Panc1 (cell line): ENCODE measurements around the gene LIN28A. TPM values are rescaled to one million over a fixed set of nuclear protein-coding genes. Genes with fewer than 3 reads are reported as not detected.

Experiments used
- ATAC-seq: fragments of 200-7000 bp; cut with Tn5 transposase; 2 replicates; pipeline ENCODE4 v1.9.1; 2020; ENCODE audit warnings: mild to moderate bottlenecking, moderate library complexity
- BruUV-seq: library from RNA; stranded (reverse); fragments of 400-500 nt; replicated peaks from 2 replicates; lab custom pipeline; 2021; lab: Mats Ljungman, UMichigan
- CTCF ChIA-PET: fragments of 300-600 bp; sonication (Branson Sonifier 250); formaldehyde crosslinking; loops from one replicate; lab custom pipeline; 2022; ENCODE audit warnings: antibody characterized with exemption; lab: Charles Lee
- POLR2A ChIA-PET: fragments of 300-600 bp; sonication (Branson Sonifier 250); formaldehyde crosslinking; loops from one replicate; lab custom pipeline; 2022; ENCODE audit warnings: antibody characterized with exemption; lab: Charles Lee
- DNase-seq: peaks from one replicate; pipeline ENCODE4 v3.0.0-alpha.2; 2010; ENCODE audit warnings: low read depth, low spot score
- H3K27ac ChIP-seq: 2 replicates; pipeline ENCODE4 v1.5.1; 2011; ENCODE audit warnings: mild to moderate bottlenecking, low read length, inconsistent platforms
- H3K27me3 ChIP-seq: fragments of 200-500 bp; sonication (Bioruptor generic); 2 replicates; pipeline ENCODE4 v1.6.0; 2014; ENCODE audit warnings: low read length, inconsistent platforms; ENCODE audit not compliant: control insufficient read depth, insufficient read depth
- H3K36me3 ChIP-seq: fragments of 200-500 bp; sonication (Bioruptor generic); 2 replicates; pipeline ENCODE4 v1.5.1; 2014; ENCODE audit warnings: inconsistent platforms, mild to moderate bottlenecking, low read length, moderate library complexity; ENCODE audit not compliant: control insufficient read depth, insufficient read depth
- H3K4me1 ChIP-seq: 2 replicates; pipeline ENCODE4 v1.5.1; 2011; ENCODE audit warnings: inconsistent platforms, mild to moderate bottlenecking, low read length, moderate library complexity; ENCODE audit not compliant: control insufficient read depth, insufficient read depth
- H3K4me3 ChIP-seq, 2 experiments: 2 replicates each; pipeline ENCODE4 v1.5.1; 2011 to 2012; ENCODE audit warnings: low read depth in 2 of 2, low read length in 2 of 2, mild to moderate bottlenecking in 2 of 2, inconsistent platforms in 1 of 2, moderate library complexity in 1 of 2
- H3K9me3 ChIP-seq: fragments of 200-500 bp; sonication (Bioruptor generic); 2 replicates; pipeline ENCODE4 v1.5.1; 2014; ENCODE audit warnings: low read depth, mild to moderate bottlenecking, inconsistent platforms, low read length, moderate library complexity; ENCODE audit not compliant: control insufficient read depth, insufficient read depth
- CTCF ChIP-seq: fragments of 450-650 bp; IDR thresholded peaks from 2 replicates; pipeline ENCODE4 v1.5.1; 2017; ENCODE audit warnings: mild to moderate bottlenecking
- POLR2AphosphoS5 ChIP-seq: IDR thresholded peaks from 2 replicates; pipeline ENCODE4 v1.6.1; 2012; ENCODE audit warnings: mild to moderate bottlenecking, low read depth, low read length, moderate library complexity
- REST ChIP-seq, 2 experiments: IDR thresholded peaks; 2 replicates each; pipeline ENCODE4 v1.6.1; 2011 to 2012; ENCODE audit warnings: low read depth in 2 of 2, control low read depth in 1 of 2, low read length in 1 of 2, mild to moderate bottlenecking in 1 of 2, moderate library complexity in 1 of 2; ENCODE audit not compliant: insufficient read depth in 1 of 2
- SIN3A ChIP-seq: IDR thresholded peaks from 2 replicates; pipeline ENCODE4 v1.6.1; 2012; ENCODE audit warnings: low read depth, mild to moderate bottlenecking, low read length, moderate library complexity, borderline replicate concordance; ENCODE audit not compliant: insufficient read depth
- TCF7L2 ChIP-seq: IDR thresholded peaks from 2 replicates; pipeline ENCODE4 v1.6.1; 2011; ENCODE audit warnings: mild to moderate bottlenecking, low read depth, low read length, inconsistent platforms
- in situ Hi-C: cut with HindIII; loops from 2 replicates; pipeline ENCODE4 v1.10.0; 2016; ENCODE audit warnings: low sequenced_read_pairs, low pct_unique_long_range_greater_than_20kb
- intact Hi-C: fragments of 100-400 bp; cut with micrococcal nuclease; formaldehyde crosslinking; loops from one replicate; pipeline ENCODE4 v1.10.0; 2022; ENCODE audit not compliant: unreplicated experiment
- total RNA-seq: library from RNA; stranded (reverse); gene quantifications from one replicate; pipeline ENCODE4 v1.2.1, GENCODE V29; 2021; ENCODE audit not compliant: unreplicated experiment

LIN28A gene
- total RNA-seq, 1 experiment from 2014 or later: 0.64 TPM

GRCh38 chr1:26434161-26434752 lies 23.6 kb downstream of the LIN28A start:
- Histone ChIP-seq H3K4me3 (no peak overlapping the region), H3K9me3 (no peaks in the 10 kb centered on the region), H3K36me3 (peaks cover 6% of the 10 kb centered on the region; the same call in 1 of the 2 replicates), H3K4me1 (peaks cover 21% of the 10 kb centered on the region), H3K27ac (no peak overlapping the region), H3K27me3 (no peaks in the 10 kb centered on the region)
- ATAC-seq (no peak), DNase-seq (no peak)
- intact Hi-C loops (no loop called here), in situ Hi-C loops (no loop called here)
- no peak for TF ChIP-seq REST (IDR thresholded peaks at IDR 0.05; ENCODE audit: insufficient read depth in 1 of 2, low read depth in 2 of 2, low read length in 1 of 2)
- no peak for TF ChIP-seq TCF7L2
- TF ChIP-seq POLR2AphosphoS5: no peak
- no peak for TF ChIP-seq CTCF
- TF ChIP-seq SIN3A: no peak
- POLR2A ChIA-PET: interaction anchor here (0.6 kb wide), 1 partner anchor 190 kb away, joined by 7 read pairs; no protein-coding TSS in a partner anchor
- BruUV-seq: no TSS peak
- CTCF ChIA-PET: no interaction called here

- no peaks in the 10 kb centered on the region for H3K27me3 ChIP-seq
- no peak for DNase-seq
- POLR2A ChIA-PET: no interaction called here
- H3K9me3 ChIP-seq: no peaks in the 10 kb centered on the region
- intact Hi-C loops (no loop called here), in situ Hi-C loops (no loop called here)
- CTCF ChIA-PET: no interaction called here
- TF ChIP-seq CTCF: no peak
- TF ChIP-seq TCF7L2: no peak
- no peak for TF ChIP-seq SIN3A
- TF ChIP-seq POLR2AphosphoS5: no peak
- TF ChIP-seq REST (IDR thresholded peaks at IDR 0.05; ENCODE audit: insufficient read depth in 1 of 2, low read depth in 2 of 2, low read length in 1 of 2): no peak
- H3K36me3 ChIP-seq: peaks cover 9% of the 10 kb centered on the region; the same call in 1 of the 2 replicates
- no peak for ATAC-seq
- H3K4me3 ChIP-seq: no peak overlapping the region
- no TSS peak for BruUV-seq
- H3K27ac ChIP-seq: no peak overlapping the region
- H3K4me1 ChIP-seq: peaks cover 6% of the 10 kb centered on the region; the same call in 1 of the 2 replicates
Observed at GRCh38 chr1:26438041-26438440, 27.4 kb downstream of the LIN28A start.
